GM12873 (cell line): ENCODE data around the gene KCNK1.

Experiments used
- TF ChIP-seq, protein P1 (sequence below): IDR thresholded peaks from 2 replicates; pipeline ENCODE4 v1.5.1; 2012; ENCODE audit warnings: low read depth, mild to moderate bottlenecking, moderate library complexity, low read length, control low read depth; ENCODE audit not compliant: insufficient read depth; ENCODE audit errors: missing control alignments

KCNK1 gene

DNA sequence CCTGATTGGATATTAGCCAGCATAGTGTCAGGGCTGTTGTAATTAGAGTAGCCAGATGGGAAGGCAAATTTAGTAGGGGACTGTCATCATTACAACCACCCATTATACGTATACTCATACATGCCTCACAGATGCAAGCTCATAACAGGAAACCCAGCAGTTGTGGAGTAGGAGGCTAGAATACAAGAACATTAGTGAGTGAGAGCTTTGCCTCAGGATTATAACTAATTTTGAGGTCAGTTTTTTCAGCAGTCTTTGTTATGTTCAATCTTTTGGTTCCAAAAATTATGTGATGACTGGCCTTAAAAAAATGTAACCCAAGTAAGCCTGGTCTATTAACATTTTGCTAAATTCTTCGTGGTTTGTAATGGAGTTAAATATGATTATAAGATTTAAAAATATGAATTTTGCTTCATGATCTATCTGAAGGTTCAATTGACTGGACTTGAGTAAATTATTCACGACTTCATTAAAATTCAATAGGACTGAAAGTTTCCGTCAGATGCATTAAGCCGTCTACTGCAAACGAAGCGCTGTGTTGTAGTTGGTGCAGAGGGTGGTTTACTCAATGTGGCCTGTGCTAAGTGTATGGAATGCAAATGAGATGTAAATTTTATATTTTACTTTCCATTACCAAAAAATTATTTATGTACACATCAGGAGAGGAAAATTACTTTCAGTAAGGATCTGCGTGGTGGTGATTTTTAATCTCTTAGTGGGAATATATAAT lies 48.8 kb downstream of the KCNK1 start:
- TF ChIP-seq, protein P1, sequence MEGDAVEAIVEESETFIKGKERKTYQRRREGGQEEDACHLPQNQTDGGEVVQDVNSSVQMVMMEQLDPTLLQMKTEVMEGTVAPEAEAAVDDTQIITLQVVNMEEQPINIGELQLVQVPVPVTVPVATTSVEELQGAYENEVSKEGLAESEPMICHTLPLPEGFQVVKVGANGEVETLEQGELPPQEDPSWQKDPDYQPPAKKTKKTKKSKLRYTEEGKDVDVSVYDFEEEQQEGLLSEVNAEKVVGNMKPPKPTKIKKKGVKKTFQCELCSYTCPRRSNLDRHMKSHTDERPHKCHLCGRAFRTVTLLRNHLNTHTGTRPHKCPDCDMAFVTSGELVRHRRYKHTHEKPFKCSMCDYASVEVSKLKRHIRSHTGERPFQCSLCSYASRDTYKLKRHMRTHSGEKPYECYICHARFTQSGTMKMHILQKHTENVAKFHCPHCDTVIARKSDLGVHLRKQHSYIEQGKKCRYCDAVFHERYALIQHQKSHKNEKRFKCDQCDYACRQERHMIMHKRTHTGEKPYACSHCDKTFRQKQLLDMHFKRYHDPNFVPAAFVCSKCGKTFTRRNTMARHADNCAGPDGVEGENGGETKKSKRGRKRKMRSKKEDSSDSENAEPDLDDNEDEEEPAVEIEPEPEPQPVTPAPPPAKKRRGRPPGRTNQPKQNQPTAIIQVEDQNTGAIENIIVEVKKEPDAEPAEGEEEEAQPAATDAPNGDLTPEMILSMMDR, result no peak

DNA sequence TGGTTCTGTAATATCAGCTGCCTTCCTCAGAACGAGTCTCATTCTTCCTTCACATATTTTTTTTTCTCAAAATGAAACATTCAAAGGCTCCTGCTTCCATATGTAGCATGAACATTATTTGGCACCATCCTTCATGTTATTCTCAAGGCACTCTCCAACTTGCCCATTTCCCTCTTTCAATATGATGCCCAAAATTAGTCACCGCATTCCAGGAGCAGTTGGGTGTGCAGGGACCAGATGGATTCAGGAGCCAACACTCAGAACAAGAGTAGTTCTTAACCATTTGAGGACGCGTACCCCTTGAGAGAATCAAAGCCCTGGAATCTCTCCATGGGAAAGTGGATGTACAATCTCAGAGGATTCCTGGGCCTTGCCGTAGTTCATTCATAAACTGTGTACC lies 50.3 kb downstream of the KCNK1 start:
- TF ChIP-seq, protein P1, result no peak

DNA sequence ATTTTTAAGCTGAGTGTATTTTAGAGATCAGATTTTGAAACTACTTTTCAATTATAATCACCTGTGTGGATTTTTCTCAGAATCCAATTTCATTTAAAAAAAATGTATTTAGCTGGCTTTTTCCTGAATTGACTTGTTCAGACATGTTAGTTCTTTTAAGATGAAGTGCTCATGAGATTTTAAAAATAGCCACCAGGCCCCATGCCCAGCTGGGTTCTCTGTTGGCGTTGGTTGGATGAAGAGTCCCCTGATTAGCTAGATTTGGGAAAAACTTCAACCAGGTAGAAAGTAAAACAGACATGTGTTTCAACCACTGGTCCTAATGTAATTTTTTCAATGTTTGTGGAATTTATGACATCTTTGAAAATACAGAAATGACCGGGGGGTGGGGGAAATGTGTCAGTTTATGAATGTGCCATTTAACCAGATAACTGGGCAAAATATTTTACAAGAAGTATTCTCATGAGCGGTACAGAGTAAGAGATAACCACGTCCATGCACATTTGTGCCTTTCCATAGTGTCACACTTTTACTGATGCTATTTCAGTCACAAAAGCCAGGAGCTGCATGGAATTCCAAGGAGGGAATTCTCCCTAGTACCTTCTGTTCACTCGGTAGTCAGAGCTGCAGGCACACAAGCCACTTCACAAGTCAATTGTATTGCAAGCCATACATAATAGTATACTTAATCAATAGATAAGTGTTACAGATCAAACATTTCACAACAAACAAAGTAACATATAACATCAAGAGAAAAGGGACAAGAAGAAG lies 51.1 kb downstream of the KCNK1 start:
- TF ChIP-seq, protein P1, result no peak

DNA sequence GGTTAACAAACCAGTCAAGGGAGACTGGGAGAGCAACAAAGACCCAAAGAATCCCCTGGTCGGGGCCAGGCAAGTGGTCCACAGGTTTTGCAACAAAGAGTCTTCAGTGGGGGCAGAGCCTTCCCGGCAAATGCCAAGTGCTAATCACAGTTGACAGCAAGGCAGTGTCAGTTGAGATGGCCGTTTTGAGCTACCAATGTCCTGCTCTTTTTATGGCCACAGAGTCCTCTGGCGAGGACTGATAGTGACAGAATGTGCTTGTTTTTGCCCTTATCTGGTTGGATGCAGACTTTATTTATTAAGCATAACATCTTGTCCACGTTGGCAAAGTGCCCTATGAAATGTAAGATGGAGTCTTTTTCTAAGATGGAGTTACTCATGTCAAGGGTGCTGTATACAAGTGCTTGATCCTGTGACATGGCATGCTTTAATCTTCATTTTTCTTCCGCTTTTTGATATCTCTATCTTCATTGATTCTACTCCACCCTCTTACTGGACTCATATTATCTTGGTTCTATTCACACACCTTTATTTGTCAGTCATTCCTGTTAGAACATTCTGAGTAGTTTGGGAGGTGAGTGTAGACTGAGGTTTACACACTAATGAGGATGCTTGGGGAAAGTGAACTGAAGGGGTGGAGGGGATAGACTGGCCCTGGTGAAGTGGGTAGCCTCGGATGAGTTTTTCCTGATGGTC lies 51.8 kb downstream of the KCNK1 start:
- TF ChIP-seq, protein P1, result no peak

DNA sequence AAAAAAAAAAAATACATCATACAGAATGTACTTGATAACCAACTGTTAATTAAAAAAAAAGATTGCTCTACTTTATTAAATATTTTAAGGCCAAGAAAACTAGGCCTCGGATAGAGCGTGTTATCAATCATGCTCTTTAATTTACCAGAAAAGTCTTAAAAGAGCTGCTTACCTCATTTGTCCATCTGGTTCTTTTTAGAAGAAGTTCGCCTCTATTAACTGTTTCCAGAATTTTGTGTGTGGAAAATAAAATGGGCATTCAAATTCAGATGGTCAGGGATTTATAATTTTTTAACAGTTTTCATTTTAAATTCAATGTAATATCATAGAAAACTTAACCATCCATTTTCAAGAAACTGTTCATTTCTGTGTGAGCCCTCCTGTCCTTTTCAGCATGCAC lies 53.8 kb downstream of the KCNK1 start:
- TF ChIP-seq, protein P1, result no peak

DNA sequence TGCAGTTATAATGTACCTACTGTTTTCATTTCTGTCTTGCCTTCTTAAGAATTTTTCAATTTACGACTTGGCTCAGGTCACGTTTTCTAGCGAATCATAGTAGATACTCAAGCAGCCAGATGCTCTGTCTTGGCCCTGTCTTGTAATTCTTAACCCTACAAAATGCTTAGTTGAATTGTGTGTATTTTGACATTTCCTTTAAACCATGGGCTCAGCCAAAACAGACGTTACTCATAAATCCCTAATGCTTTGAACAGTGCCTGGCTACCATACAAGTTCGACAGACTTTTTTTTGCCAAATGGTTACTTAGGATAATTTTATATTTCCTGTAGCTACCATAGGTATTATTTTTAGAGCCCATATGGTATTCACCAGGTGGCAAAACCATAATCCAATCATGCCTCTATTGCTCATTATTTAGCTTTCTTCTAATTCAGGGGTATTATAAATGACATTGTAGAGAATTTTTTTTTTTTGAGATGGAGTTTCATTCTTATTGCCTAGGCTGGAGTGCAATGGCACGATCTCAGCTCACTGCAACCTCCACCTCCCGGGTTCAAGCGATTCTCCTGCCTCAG lies 54.3 kb downstream of the KCNK1 start:
- TF ChIP-seq, protein P1, result no peak

DNA sequence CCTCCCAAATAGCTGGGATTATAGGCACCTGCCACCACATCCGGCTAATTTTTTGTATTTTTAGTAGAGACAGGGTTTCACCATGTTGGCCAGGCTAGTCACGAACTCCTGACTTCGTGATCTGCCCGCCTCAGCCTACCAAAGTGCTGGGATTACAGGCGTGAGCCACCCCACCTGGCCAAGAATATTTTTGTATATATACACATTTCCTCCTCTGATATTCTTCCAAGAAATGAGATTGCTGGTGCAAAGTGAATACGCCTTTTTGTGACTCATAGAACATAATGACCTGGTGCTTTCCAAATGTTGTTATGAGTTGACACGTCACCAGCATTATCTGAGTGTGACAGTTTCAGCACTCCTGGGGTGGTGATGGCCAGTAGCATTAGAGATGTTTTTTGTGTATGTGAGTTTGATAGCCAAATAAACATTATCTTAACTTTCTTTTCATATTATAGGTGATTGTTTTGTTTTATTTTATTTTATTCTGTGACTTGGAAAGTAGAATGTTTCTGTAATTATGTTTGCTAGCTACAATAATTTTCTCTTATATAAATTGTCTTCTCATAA lies 54.9 kb downstream of the KCNK1 start:
- TF ChIP-seq, protein P1, result no peak
